ENCODE measurements around the gene IL18R1. TPM values are rescaled to one million over a fixed set of nuclear protein-coding genes. Genes with fewer than 3 reads are reported as not detected.

The IL18R1 gene
- total RNA-seq, 3 donors from 2014 or later: 3.9 to 6.1 (median 5.2) TPM

DNA sequence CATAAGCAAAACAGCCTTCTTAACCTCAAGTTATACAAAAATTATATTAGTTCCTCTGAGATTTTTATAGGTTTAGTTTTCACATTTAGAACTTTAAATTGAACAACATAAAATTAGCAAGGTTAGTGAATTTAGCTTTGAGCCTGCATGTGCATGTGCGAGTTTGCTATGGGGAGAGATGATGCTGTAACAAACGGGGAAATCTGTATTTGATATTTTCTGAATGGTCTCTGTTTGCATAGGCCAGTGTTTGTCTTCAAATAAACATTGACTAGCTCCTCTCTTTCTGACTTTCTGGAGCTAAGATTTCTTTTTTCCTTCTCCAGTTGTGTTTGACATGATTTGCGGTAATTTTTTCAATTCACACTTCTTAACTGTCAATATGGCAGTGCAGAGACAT is 36.5 kb downstream of the IL18R1 start:
- Histone ChIP-seq H3K9me3 (no peaks in the 10 kb centered on the region), H3K4me1 (ENCODE audit: low read depth) (no peaks in the 10 kb centered on the region), H3K36me3 (ENCODE audit: low read depth) (no peaks in the 10 kb centered on the region), H3K4me3 (no peak overlapping the region)
- TF ChIP-seq, protein P1, sequence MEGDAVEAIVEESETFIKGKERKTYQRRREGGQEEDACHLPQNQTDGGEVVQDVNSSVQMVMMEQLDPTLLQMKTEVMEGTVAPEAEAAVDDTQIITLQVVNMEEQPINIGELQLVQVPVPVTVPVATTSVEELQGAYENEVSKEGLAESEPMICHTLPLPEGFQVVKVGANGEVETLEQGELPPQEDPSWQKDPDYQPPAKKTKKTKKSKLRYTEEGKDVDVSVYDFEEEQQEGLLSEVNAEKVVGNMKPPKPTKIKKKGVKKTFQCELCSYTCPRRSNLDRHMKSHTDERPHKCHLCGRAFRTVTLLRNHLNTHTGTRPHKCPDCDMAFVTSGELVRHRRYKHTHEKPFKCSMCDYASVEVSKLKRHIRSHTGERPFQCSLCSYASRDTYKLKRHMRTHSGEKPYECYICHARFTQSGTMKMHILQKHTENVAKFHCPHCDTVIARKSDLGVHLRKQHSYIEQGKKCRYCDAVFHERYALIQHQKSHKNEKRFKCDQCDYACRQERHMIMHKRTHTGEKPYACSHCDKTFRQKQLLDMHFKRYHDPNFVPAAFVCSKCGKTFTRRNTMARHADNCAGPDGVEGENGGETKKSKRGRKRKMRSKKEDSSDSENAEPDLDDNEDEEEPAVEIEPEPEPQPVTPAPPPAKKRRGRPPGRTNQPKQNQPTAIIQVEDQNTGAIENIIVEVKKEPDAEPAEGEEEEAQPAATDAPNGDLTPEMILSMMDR (IDR thresholded peaks at IDR 0.05): no peak
- no peak for ATAC-seq
- intact Hi-C loops (cut with DNase I, micrococcal nuclease): no loop called here
- DNase-seq: no peak

DNA sequence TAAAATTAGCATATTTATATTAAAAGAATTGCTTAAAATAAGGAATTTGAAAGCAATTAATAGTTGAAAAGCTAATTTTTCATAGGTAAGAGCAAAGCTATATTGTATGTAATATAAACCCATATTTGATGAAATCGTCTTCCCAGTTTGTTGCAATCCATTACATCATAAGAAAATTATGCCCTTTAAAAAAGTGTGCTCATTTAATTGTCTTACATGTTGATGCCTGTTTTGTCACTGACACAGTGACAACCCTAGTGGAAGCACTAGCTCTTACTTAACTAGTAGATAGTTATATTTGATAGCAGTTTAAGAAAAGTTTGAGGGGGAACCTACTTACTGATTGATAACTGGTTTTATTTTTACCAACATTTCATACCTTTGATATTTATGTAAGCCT is 37.3 kb downstream of the IL18R1 start:
- no peaks in the 10 kb centered on the region for H3K9me3 ChIP-seq
- ATAC-seq (no peak), DNase-seq (no peak)
- no peak overlapping the region for H3K4me3 ChIP-seq
- TF ChIP-seq, protein P1 (IDR thresholded peaks at IDR 0.05): no peak
- no peaks in the 10 kb centered on the region for H3K4me1 ChIP-seq (ENCODE audit: low read depth)
- intact Hi-C loops (cut with DNase I, micrococcal nuclease): no loop called here
- no peaks in the 10 kb centered on the region for H3K36me3 ChIP-seq (ENCODE audit: low read depth)

GRCh38 chr2:102396012-102396411 is 40.4 kb downstream of the IL18R1 start:
- TF ChIP-seq, protein P1 (IDR thresholded peaks at IDR 0.05): no peak
- no peak overlapping the region for H3K4me3 ChIP-seq
- ATAC-seq (no peak), DNase-seq (no peak)
- no peaks in the 10 kb centered on the region for H3K9me3 ChIP-seq
- H3K4me1 ChIP-seq (ENCODE audit: low read depth): no peaks in the 10 kb centered on the region
- H3K36me3 ChIP-seq (ENCODE audit: low read depth): no peaks in the 10 kb centered on the region
- intact Hi-C loops (cut with DNase I, micrococcal nuclease): no loop called here

DNA sequence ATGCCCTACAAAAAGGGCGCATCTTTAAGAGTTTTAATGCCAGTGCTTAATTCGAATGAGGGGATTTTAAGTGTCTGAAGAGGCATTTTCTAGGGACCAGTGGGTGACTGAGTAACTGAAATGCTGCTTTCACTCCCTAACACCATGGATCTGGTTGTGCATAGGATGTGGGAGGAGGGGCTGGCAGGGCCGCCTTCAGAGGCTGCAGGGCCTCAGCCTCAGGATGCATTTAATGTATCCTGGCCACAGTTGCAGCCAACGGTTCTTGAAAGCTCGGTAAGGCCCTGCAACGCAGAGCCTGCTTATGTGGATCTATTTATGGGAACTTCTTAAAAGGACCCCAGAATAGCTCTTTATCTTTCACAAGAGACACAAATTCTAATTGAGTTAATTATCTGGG is 41.6 kb downstream of the IL18R1 start:
- H3K36me3 ChIP-seq (ENCODE audit: low read depth): no peaks in the 10 kb centered on the region
- no peaks in the 10 kb centered on the region for H3K9me3 ChIP-seq
- intact Hi-C loops (cut with DNase I, micrococcal nuclease): no loop called here
- ATAC-seq: no peak
- no peaks in the 10 kb centered on the region for H3K4me1 ChIP-seq (ENCODE audit: low read depth)
- no peak for DNase-seq
- TF ChIP-seq, protein P1 (IDR thresholded peaks at IDR 0.05): no peak
- H3K4me3 ChIP-seq: no peak overlapping the region

- intact Hi-C loops (cut with DNase I, micrococcal nuclease): no loop called here
- DNase-seq (no peak), ATAC-seq (peak; percentile 12)
- Histone ChIP-seq H3K36me3 (ENCODE audit: low read depth) (no peaks in the 10 kb centered on the region), H3K9me3 (no peaks in the 10 kb centered on the region), H3K4me1 (ENCODE audit: low read depth) (no peaks in the 10 kb centered on the region), H3K4me3 (no peak overlapping the region)
- TF ChIP-seq, protein P1 (IDR thresholded peaks at IDR 0.05): no peak
Measured at GRCh38 chr2:102399499-102400141, 44.0 kb downstream of the IL18R1 start.

GRCh38 chr2:102401456-102401855 is 45.9 kb downstream of the IL18R1 start:
- TF ChIP-seq, protein P1 (IDR thresholded peaks at IDR 0.05): no peak
- H3K9me3 ChIP-seq: no peaks in the 10 kb centered on the region
- intact Hi-C loops (cut with DNase I, micrococcal nuclease): no loop called here
- no peaks in the 10 kb centered on the region for H3K36me3 ChIP-seq (ENCODE audit: low read depth)
- no peak overlapping the region for H3K4me3 ChIP-seq
- DNase-seq (no peak), ATAC-seq (no peak)
- H3K4me1 ChIP-seq (ENCODE audit: low read depth): no peaks in the 10 kb centered on the region
